Activated CD4-positive, CD25-positive, alpha-beta regulatory T cell treated with anti-CD3 and anti-CD28 coated beads, Interleukin-2, amount 50 U/mL, for 16 hours (primary cell): ENCODE data around the gene TMEM94.
"Not testable (repeated sequence)": the region's sequence is repeated elsewhere in the genome, so short reads cannot be mapped to it uniquely, and the experiment has no call there.

Source experiments
- DNase-seq: peaks from one replicate; pipeline ENCODE4 v3.0.0-alpha.2; 2020; ENCODE audit warnings: low read depth, low spot score

TMEM94 gene

GRCh38 chr17:75445296-75445695 is 11.1 kb upstream of the TMEM94 start:
- DNase-seq: no peak

DNA sequence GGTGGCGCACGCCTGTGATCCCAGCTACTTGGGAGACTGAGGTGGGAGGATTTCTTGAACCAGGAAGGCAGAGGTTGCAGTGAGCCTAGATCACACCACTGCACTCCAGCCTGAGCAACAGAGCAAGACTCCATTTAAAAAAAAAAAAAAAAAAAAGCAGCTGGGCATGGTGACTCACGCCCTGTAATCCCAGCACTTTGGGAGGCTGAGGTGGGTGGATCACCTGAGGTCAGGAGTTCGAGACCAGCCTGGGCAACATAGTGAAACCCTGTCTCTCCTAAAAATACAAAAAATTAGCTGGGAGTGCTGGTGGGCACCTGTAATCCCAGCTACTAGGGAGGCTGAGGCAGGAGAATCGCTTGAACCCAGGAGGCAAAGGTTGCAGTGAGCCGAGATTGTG is 10.5 kb upstream of the TMEM94 start:
- DNase-seq: not testable (repeated sequence)

DNA sequence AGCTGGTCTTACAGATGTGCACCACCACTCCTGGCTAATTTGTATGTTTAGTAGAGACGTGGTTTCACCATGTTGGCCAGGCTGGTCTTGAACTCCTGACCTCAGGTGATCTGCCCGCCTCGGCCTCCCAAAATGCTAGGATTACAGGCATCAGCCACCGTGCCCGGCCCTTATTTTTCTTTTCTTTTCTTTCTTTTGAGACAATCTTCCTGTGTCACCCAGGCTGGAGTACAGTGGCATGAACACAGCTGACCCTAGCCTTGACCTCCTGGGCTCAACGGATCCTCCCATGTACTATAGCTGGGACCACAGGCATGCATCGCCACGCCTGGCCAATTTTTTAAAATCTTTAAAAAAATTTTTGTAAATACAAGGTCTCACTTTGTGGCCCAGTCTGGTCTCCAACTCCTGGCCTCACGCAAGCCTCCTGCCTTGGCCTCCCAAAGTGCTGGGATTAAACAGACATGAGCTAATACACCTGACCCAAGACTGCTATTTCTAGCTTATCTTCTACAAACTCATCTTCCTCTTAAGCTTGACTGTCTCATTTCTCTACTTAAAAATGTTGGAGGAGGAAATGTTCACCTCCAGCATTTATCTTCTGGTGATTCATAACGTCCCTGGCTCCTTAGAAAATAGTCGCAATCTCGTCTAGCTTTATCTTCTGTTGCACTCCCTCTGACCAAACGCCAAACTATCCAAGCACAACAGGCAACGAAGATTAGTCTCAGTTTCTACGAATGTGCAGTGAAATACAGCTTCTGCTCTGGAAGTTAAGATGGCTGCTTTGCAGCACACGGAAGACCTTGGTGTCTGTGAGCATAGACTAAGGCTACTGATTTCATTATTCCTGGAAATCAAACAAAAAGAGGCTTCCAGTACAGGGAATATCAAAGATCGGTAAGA is 8.2 kb upstream of the TMEM94 start:
- DNase-seq: no peak

- DNase-seq: no peak
These were observed 6.2 kb upstream of the TMEM94 start for GRCh38 chr17:75450270-75450669.

- no peak for DNase-seq
These were observed 2.2 kb upstream of the TMEM94 start for GRCh38 chr17:75454193-75454592.

- DNase-seq: not testable (repeated sequence)
These were observed 1.8 kb upstream of the TMEM94 start for GRCh38 chr17:75454672-75455071.

- no peak for DNase-seq
These were observed 407 bp upstream of the TMEM94 start for GRCh38 chr17:75456039-75456416.

DNA sequence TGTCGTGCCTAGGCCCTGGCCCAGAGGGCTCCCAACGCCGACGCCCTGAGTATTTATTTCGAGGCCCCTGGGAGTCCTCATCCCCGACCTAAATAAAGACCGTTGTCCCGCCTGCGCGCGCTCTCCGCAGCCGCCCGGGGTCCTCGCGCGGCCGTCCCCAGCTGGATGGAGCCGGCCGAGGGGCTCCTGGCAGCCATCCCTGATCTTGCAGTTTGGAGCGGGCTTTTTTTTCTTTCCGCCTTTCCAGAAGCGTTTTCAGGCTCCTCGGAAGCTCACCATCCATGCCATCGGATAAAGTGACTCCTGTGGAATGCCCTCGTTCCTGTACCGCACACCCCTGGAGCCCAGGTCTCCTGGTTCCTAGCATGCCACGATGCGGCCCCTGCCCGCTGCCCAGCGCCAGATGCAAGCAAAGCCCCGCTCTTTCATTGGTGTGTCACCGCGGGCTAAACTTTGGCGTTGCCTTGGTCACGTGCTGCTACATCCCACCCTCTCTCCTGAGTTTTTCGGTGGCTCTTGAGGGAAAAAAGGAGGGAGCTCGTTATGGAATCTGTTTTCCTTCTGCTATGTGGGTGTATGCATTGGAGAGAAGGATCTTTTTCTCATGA is 716 bp downstream of the TMEM94 start:
- no peak for DNase-seq

DNA sequence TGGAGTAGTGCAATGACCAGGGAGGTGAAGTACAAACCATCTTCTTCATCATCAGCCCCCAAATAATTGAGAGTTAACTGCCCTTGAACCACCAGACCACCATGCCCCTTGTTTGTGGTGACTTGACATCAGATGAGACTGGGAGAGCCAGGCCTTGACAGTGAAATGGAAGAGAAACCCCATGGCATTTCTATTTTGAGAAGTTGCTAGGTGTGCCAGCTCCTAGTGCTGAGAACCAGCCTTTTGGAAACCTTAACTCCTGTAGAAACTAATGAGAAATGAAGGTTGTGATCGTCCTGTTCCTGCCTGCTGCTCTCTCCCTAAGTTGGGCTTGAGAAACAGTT is 2.8 kb downstream of the TMEM94 start:
- no peak for DNase-seq

DNA sequence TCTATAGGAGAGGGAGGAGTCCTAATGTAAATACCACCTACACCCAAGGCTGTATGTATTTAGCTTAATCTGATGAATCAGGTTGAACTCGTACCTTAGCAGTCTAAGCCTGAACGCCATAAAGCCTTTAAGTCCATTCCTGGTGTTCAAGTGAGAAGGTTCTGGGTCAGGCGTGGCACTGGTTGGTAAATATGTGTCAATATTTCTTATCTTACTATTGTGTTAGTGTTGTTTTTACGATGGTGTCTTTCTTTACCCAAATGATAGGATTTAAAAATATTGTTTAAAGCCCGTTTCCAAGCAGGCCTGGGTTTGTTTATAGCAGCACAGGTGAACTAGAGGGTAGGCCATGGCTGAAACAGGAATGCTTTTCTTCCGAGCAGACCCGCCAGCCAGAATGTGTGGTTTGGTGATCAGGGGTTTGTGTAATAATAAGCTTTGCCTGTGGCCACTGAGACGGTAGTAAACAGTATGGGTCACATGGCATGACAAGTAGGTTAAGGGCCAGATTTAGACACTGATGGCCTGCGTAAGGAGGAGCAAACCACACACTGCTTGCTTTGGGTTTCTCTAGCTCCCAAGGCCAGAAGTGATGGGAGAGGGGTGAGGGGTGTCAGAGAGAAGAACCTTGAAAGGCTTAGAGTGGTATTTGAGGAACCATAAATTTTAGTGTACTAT is 3.3 kb downstream of the TMEM94 start:
- no peak for DNase-seq

DNA sequence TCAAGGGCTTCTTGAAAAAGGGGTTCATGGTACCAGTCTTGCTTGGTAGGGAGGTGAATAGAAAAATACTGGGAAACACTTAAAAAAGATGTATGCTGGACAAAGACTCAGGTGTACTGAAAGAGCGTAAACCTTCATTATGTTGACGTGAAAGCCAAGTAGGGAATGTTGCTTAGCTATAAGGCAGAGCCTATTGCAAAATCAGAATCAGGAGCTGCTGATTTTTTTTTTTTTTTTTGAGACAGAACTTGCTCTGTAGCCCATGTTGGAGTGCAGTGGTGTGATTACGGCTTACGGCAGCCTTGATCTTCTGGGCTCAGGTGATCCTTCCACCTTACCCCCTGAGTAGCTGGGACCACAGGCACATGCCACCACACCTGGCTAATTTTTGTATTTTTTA is 3.9 kb downstream of the TMEM94 start:
- DNase-seq: no peak

DNA sequence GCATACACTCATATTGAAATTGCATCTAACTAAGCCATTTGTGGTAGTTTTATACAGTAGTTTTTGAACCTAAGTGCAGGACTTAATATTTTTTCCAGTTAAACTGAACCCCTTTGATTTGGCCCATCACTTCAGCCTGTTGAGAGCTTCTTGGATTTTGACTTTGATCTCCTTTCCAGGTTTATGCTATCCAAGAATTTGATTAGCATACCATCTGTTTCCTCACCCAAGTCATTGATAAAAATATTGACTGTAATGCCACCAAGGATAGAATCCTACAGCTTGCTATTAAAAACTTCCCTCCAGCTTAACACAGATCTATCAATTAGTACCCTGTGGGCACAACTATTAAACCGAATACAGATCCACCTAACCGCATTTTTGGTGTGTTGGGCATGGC is 7.2 kb downstream of the TMEM94 start:
- no peak for DNase-seq

DNA sequence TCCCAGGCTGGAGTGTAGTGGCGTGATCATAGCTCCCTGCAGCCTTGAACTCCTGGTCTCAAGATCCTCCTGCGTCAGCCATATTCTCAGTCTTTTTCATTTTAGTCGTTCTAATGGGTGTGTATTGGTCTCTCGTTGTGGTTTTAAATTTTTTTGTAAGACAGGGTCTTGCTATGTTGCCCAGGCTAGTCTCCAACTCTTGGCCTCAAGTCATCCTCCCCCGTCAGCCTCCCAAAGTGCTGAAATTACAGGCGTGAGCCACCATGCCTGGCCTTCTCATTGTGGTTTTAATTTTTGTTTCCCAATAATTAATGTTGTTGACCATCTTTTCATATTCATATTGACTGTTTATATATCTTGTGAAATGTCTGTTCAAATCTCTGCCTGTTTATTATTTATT is 8.6 kb downstream of the TMEM94 start:
- DNase-seq: no peak

DNA sequence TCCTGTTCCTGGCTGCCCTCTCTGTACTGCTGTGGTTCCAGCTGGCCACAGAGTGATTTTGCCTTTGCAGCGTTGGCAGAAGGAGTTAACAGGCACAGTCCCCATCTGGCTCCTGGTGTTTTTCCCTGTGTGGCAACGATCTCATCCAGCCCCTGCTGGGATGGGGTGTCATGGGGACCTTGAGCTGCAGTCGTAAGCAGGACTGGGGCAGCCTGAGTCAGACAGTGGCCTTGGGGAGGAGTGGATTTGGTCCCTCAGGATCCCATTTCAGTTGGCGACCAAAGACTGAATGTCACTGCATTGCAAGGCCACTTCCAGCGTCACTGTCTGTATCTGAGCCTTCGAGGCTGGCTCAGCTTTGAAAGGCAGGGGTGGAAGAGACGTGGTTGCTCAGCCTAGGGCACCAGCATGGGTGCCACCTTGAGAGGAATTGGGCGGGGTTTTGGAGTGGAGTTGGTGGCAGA is 11.9 kb downstream of the TMEM94 start:
- DNase-seq: no peak

GRCh38 chr17:75468779-75469373 is 12.4 kb downstream of the TMEM94 start:
- no peak for DNase-seq

- DNase-seq: no peak
These were observed 14.8 kb downstream of the TMEM94 start for GRCh38 chr17:75471207-75471606.

DNA sequence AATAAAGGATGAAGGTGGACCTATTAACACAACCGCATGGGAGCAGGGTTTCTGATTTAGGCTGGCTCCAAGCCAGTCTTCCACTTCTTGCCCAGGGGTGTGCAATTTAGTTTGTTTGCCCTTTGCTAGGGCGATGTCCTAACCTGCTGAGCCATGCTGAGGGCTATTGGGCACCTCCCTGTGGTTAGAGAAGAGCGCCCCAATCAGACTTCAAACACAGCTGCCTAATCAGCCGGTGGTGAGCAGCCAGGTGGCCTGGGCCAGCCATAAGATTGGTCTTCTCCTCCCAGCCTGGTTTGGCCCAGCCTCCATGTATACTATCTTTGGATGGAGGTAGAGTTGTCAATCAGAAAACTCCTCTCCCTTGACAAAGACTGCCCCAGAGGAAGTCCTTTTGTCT is 15.7 kb downstream of the TMEM94 start:
- no peak for DNase-seq

GRCh38 chr17:75473246-75473645 is 16.8 kb downstream of the TMEM94 start:
- no peak for DNase-seq

GRCh38 chr17:75474736-75475135 is 18.3 kb downstream of the TMEM94 start:
- DNase-seq: no peak

GRCh38 chr17:75475144-75475835 is 18.9 kb downstream of the TMEM94 start:
- DNase-seq: no peak

DNA sequence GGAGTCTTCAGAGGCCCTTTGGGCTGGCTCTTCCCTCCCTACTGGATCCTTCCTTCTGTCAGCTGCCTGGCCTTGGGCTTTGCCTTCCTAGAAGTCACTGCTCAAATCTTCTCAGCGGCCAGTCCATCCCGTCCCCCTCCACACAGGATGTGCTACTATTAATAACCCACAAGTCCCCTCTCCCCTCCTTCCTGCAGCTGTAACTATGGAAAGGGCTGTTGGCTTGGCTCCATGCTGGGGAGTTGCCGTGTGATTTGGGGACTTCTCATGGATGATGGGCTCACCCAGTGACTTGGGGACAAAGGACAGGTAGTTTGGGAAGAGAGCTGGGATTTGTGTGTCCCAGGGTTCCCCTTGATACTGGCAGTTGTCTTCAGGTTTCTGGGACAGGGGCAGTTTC is 19.4 kb downstream of the TMEM94 start:
- DNase-seq: no peak

- no peak for DNase-seq
These were observed 19.8 kb downstream of the TMEM94 start for GRCh38 chr17:75476271-75476671.
